H9 (cell line): ENCODE data around the gene CBFA2T2. TPM values are rescaled to one million over a fixed set of nuclear protein-coding genes. Genes with fewer than 3 reads are reported as not detected.
A peak's percentile ranks its signal among the peaks of the same experiment; 100 is the strongest.

Experiments
- DNase-seq: peaks from one replicate; pipeline ENCODE4 v3.0.0-alpha.2; 2017
- H2AFZ ChIP-seq: one replicate; pipeline ENCODE4 v1.6.1; 2013; ENCODE audit warnings: mild to moderate bottlenecking, low read length, control low read depth, moderate library complexity
- H2AK5ac ChIP-seq: 2 replicates; pipeline ENCODE4 v1.6.1; 2013; ENCODE audit warnings: low read length, control low read depth, mixed read lengths; ENCODE audit not compliant: insufficient read length
- H2BK120ac ChIP-seq: one replicate; pipeline ENCODE4 v1.6.1; 2013; ENCODE audit warnings: low read depth, mild to moderate bottlenecking, low read length, control low read depth, inconsistent platforms; ENCODE audit not compliant: poor library complexity, severe bottlenecking
- H2BK12ac ChIP-seq: 2 replicates; pipeline ENCODE4 v1.6.1; 2013; ENCODE audit warnings: low read length, control low read depth, mixed read lengths, low read depth; ENCODE audit not compliant: insufficient read length
- H2BK15ac ChIP-seq: 2 replicates; pipeline ENCODE4 v1.6.1; 2013; ENCODE audit warnings: low read depth, low read length, control low read depth
- H2BK20ac ChIP-seq: one replicate; pipeline ENCODE4 v1.6.1; 2013; ENCODE audit warnings: low read depth, mild to moderate bottlenecking, low read length, control low read depth, inconsistent platforms; ENCODE audit not compliant: poor library complexity, severe bottlenecking
- H2BK5ac ChIP-seq: 2 replicates; pipeline ENCODE4 v1.6.1; 2013; ENCODE audit warnings: low read length, control low read depth, mixed read lengths; ENCODE audit not compliant: insufficient read length
- H3K14ac ChIP-seq: 2 replicates; pipeline ENCODE4 v1.6.1; 2013; ENCODE audit warnings: low read length, control low read depth; ENCODE audit not compliant: insufficient read depth
- H3K18ac ChIP-seq: 2 replicates; pipeline ENCODE4 v1.6.1; 2013; ENCODE audit warnings: low read depth, mild to moderate bottlenecking, mixed read lengths, low read length, control low read depth; ENCODE audit not compliant: insufficient read length
- H3K23ac ChIP-seq: 2 replicates; pipeline ENCODE4 v1.6.1; 2013; ENCODE audit warnings: low read length, control low read depth, mixed read lengths, low read depth; ENCODE audit not compliant: insufficient read length
- H3K23me2 ChIP-seq: 2 replicates; pipeline ENCODE4 v1.6.1; 2013; ENCODE audit warnings: low read depth, mild to moderate bottlenecking, mixed read lengths, low read length, control low read depth; ENCODE audit not compliant: insufficient read length, poor library complexity, severe bottlenecking
- H3K27ac ChIP-seq: 2 replicates; pipeline ENCODE4 v1.5.1; 2013; ENCODE audit warnings: low read length, control low read depth, mixed read lengths, low read depth; ENCODE audit not compliant: insufficient read length
- H3K27me3 ChIP-seq: 2 replicates; pipeline ENCODE4 v1.6.1; 2013; ENCODE audit warnings: low read length, control low read depth, inconsistent platforms; ENCODE audit not compliant: insufficient read depth
- H3K4ac ChIP-seq: 2 replicates; pipeline ENCODE4 v1.6.1; 2013; ENCODE audit warnings: low read depth, mild to moderate bottlenecking, control low read depth, inconsistent platforms, low read length, moderate library complexity
- H3K4me1 ChIP-seq: 2 replicates; pipeline ENCODE4 v1.6.1; 2013; ENCODE audit warnings: low read length, control low read depth, inconsistent platforms; ENCODE audit not compliant: insufficient read depth
- H3K4me2 ChIP-seq: 2 replicates; pipeline ENCODE4 v1.6.1; 2013; ENCODE audit warnings: low read length, control low read depth, mixed read lengths; ENCODE audit not compliant: insufficient read length, insufficient read depth
- H3K56ac ChIP-seq: 2 replicates; pipeline ENCODE4 v1.6.1; 2013; ENCODE audit warnings: low read depth, mild to moderate bottlenecking, mixed read lengths, low read length, control low read depth; ENCODE audit not compliant: insufficient read length
- H3K79me1 ChIP-seq: 2 replicates; pipeline ENCODE4 v1.6.1; 2013; ENCODE audit warnings: low read depth, mild to moderate bottlenecking, moderate library complexity, low read length, control low read depth, inconsistent platforms; ENCODE audit not compliant: insufficient read depth, poor library complexity, severe bottlenecking
- H3K79me2 ChIP-seq: 2 replicates; pipeline ENCODE4 v1.6.1; 2013; ENCODE audit warnings: low read length, control low read depth, inconsistent platforms; ENCODE audit not compliant: insufficient read depth
- H3K9ac ChIP-seq: 2 replicates; pipeline ENCODE4 v1.6.1; 2013; ENCODE audit warnings: low read length, control low read depth, mixed read lengths; ENCODE audit not compliant: insufficient read length; ENCODE audit errors: extremely low read depth
- H3K9me3 ChIP-seq: one replicate; pipeline ENCODE4 v1.6.1; 2013; ENCODE audit warnings: low read depth, low read length, inconsistent platforms; ENCODE audit not compliant: control insufficient read depth
- H3T11ph ChIP-seq: one replicate; pipeline ENCODE4 v1.6.1; 2013; ENCODE audit warnings: mild to moderate bottlenecking, low read length, control low read depth, inconsistent platforms
- H4K20me1 ChIP-seq: one replicate; pipeline ENCODE4 v1.6.1; 2013; ENCODE audit not compliant: control insufficient read depth, insufficient read length, insufficient read depth
- H4K5ac ChIP-seq: 2 replicates; pipeline ENCODE4 v1.6.1; 2013; ENCODE audit warnings: low read depth, mild to moderate bottlenecking, mixed read lengths, low read length, control low read depth; ENCODE audit not compliant: insufficient read length
- H4K8ac ChIP-seq: replicated peaks from 2 replicates; pipeline ENCODE4 v1.6.1; 2013; ENCODE audit warnings: low read length, control low read depth, mixed read lengths, low read depth; ENCODE audit not compliant: insufficient read length
- H4K91ac ChIP-seq: 2 replicates; pipeline ENCODE4 v1.6.1; 2013; ENCODE audit warnings: low read depth, mild to moderate bottlenecking, moderate library complexity, mixed read lengths, low read length, control low read depth; ENCODE audit not compliant: insufficient read length
- H3K27ac Mint-ChIP-seq, 3 experiments: 2 replicates in 2 of 3; 3 replicates in 1 of 3; pipeline ENCODE4 v1.8.0; 2020 to 2021; ENCODE audit warnings: mixed read lengths in 3 of 3, mild to moderate bottlenecking in 1 of 3, moderate library complexity in 1 of 3
- H3K27me3 Mint-ChIP-seq: 2 replicates; pipeline ENCODE4 v1.8.0; 2021; ENCODE audit warnings: low read depth, mild to moderate bottlenecking, moderate library complexity, mixed read lengths
- H3K36me3 Mint-ChIP-seq, 3 experiments: 2 replicates in 2 of 3; 3 replicates in 1 of 3; pipeline ENCODE4 v1.8.0; 2020 to 2021; ENCODE audit warnings: low read depth in 3 of 3, mixed read lengths in 3 of 3; ENCODE audit not compliant: insufficient read depth in 1 of 3
- H3K4me1 Mint-ChIP-seq, 2 experiments: 2 replicates each; pipeline ENCODE4 v1.8.0; 2020; ENCODE audit warnings: mixed read lengths in 2 of 2
- H3K4me3 Mint-ChIP-seq, 2 experiments: 2 replicates in 1 of 2; 3 replicates in 1 of 2; pipeline ENCODE4 v1.8.0; 2020 to 2021; ENCODE audit warnings: mild to moderate bottlenecking in 2 of 2, mixed read lengths in 2 of 2, moderate library complexity in 1 of 2
- H3K9me3 Mint-ChIP-seq, 2 experiments: 2 replicates in 1 of 2; 3 replicates in 1 of 2; pipeline ENCODE4 v1.8.0; 2020; ENCODE audit warnings: mild to moderate bottlenecking in 2 of 2, mixed read lengths in 2 of 2, moderate library complexity in 1 of 2
- CTCF ChIP-seq: fragments of 200-600 bp; sonication (generic); conservative IDR thresholded peaks from 3 replicates; pipeline ENCODE4 v1.8.0; 2021; ENCODE audit warnings: antibody characterized with exemption, mild to moderate bottlenecking
- WGBS: extraction: QIAGEN DNeasy Blood & Tissue Kit; methylation state at CpG from one replicate; pipeline ENCODE4 v1.1.7; 2013; ENCODE audit warnings: missing lambda C conversion rate, low lambda C conversion rate, mixed read lengths; ENCODE audit not compliant: insufficient read length; ENCODE audit errors: extremely low coverage; 5-methylcytosine and 5-hydroxymethylcytosine counted together
- total RNA-seq: library from RNA; stranded (reverse); gene quantifications from 2 replicates; pipeline ENCODE4 v1.2.1, GENCODE V29; 2021

The CBFA2T2 gene
- total RNA-seq, 1 experiment from 2014 or later = 11.2 TPM

- Histone ChIP-seq H4K5ac (no peak overlapping the region), H3K56ac (no peak overlapping the region), H3K23me2 (peaks cover 18% of the 10 kb centered on the region), H3K27me3 (no peaks in the 10 kb centered on the region), H3K79me1 (no peaks in the 10 kb centered on the region), H3T11ph (no peak overlapping the region), H2BK12ac (no peak overlapping the region), H2AFZ (no peak overlapping the region), H2AK5ac (no peak overlapping the region), H4K91ac (no peak overlapping the region), H2BK5ac (no peak overlapping the region), H2BK20ac (no peak overlapping the region), H3K4ac (no peak overlapping the region), H3K9me3 (no peaks in the 10 kb centered on the region), H3K9ac (peak overlapping the region; percentile 60), H3K4me1 (no peaks in the 10 kb centered on the region; the same call in 1 of the 2 replicates), H2BK120ac (no peak overlapping the region), H3K4me2 (peak overlapping the region; percentile 78), H2BK15ac (no peak overlapping the region), H3K79me2 (no peaks in the 10 kb centered on the region), H4K8ac (no peak overlapping the region), H3K27ac (no peak overlapping the region), H3K23ac (no peak overlapping the region), H4K20me1 (no peaks in the 10 kb centered on the region), H3K14ac (peak overlapping the region; percentile 90), H3K18ac (peak overlapping the region; percentile 83)
- DNase-seq = peak; percentile 84
- Mint-ChIP-seq H3K4me1 (peaks cover 29 to 32% of the 10 kb centered on the region in 2 experiments), H3K36me3 (peaks cover 6 to 37% (median 9%) of the 10 kb centered on the region in 3 experiments), H3K9me3 (no peaks in the 10 kb centered on the region), H3K27me3 (peaks cover 4% of the 10 kb centered on the region), H3K4me3 (peak overlapping the region; percentile 81), H3K27ac (peak overlapping the region in 2 of 3 experiments; percentile 81 to 86; a peak in 3 of 7 replicates)
- WGBS = no CpG with 5 or more reads among the region's 84 CpGs
- no peak for TF ChIP-seq CTCF
Measured at GRCh38 chr20:33663161-33664084, 173.5 kb downstream of the CBFA2T2 start.
